DOHH2 (cell line): ENCODE results near the gene DGCR6.

Source experiments
- H3F3A ChIP-seq: fragments of 200-600 bp; sonication (generic), shearing (Covaris generic); 2 replicates; pipeline ENCODE4 v1.6.0; 2016; ENCODE audit warnings: antibody characterized with exemption, mild to moderate bottlenecking; ENCODE audit not compliant: control insufficient read depth, insufficient read depth
- H3K27ac ChIP-seq: fragments of 200-600 bp; sonication (generic); 2 replicates; pipeline ENCODE4 v1.5.1; 2014; ENCODE audit warnings: low read depth, mild to moderate bottlenecking, low read length, moderate library complexity
- H3K27me3 ChIP-seq: fragments of 200-600 bp; sonication (generic); 2 replicates; pipeline ENCODE4 v1.6.1; 2014; ENCODE audit warnings: mild to moderate bottlenecking, low read length, mixed read lengths; ENCODE audit not compliant: control insufficient read depth
- H3K36me3 ChIP-seq: fragments of 200-600 bp; sonication (generic); 2 replicates; pipeline ENCODE4 v1.6.1; 2014; ENCODE audit warnings: mild to moderate bottlenecking, low read length, moderate library complexity, mixed read lengths; ENCODE audit not compliant: control insufficient read depth
- H3K4me1 ChIP-seq: fragments of 200-600 bp; sonication (generic); 2 replicates; pipeline ENCODE4 v1.6.1; 2014; ENCODE audit warnings: mild to moderate bottlenecking, low read length, mixed read lengths; ENCODE audit not compliant: control insufficient read depth
- H3K4me2 ChIP-seq: fragments of 200-600 bp; sonication (generic); 2 replicates; pipeline ENCODE4 v1.6.0; 2014; ENCODE audit warnings: mild to moderate bottlenecking, low read length, moderate library complexity
- H3K4me3 ChIP-seq: fragments of 200-600 bp; sonication (generic); 2 replicates; pipeline ENCODE4 v1.5.1; 2014; ENCODE audit warnings: mild to moderate bottlenecking, low read length, mixed read lengths
- H3K79me2 ChIP-seq: fragments of 200-600 bp; sonication (generic); 2 replicates; pipeline ENCODE4 v1.6.1; 2014; ENCODE audit warnings: mild to moderate bottlenecking, low read length, mixed read lengths; ENCODE audit not compliant: control insufficient read depth
- H3K9me2 ChIP-seq: fragments of 200-600 bp; sonication (generic); replicated peaks from 2 replicates; pipeline ENCODE4 v1.6.1; 2014; ENCODE audit warnings: mild to moderate bottlenecking, low read length, mixed read lengths; ENCODE audit not compliant: control insufficient read depth
- H3K9me3 ChIP-seq: fragments of 200-600 bp; sonication (generic); 2 replicates; pipeline ENCODE4 v1.6.1; 2014; ENCODE audit warnings: antibody characterized with exemption, low read length, mixed read lengths; ENCODE audit not compliant: control insufficient read depth, insufficient read depth
- H4K20me1 ChIP-seq: fragments of 200-600 bp; sonication (generic); 2 replicates; pipeline ENCODE4 v1.6.0; 2014; ENCODE audit warnings: low read depth, mild to moderate bottlenecking, antibody characterized with exemption, low read length, moderate library complexity; ENCODE audit not compliant: control insufficient read depth, insufficient read depth
- CTCF ChIP-seq: fragments of 200-600 bp; sonication (generic); IDR thresholded peaks from one replicate; pipeline ENCODE4 v1.5.1; 2014; ENCODE audit warnings: antibody characterized with exemption, mild to moderate bottlenecking, low read depth, low read length; ENCODE audit not compliant: poor library complexity, severe bottlenecking
- EZH2phosphoT487 ChIP-seq: fragments of 200-600 bp; sonication (generic); IDR thresholded peaks from 2 replicates; pipeline ENCODE4 v1.6.1; 2017; ENCODE audit warnings: borderline replicate concordance, mild to moderate bottlenecking, antibody characterized with exemption, low read length, moderate library complexity, mixed read lengths

The DGCR6 gene

DNA sequence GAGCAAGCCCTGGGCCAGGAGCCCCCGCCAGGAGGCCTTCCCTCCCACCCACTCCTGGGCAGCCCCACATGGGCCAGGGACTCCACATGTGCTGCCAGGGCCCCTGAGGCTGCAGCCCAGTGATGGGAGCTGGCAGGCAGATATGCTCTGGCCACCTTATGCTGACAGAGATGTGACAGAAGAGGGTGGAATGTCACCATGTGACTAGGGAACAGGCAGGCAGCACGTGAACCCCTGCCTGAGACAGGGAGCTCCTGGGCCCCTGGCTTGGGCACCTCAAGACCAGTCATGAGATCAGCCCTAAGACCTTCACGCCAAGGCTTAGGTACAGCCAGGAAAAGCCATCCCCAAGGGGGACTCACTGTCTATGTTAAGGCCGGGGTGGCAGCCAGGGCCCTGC lies 20.9 kb downstream of the DGCR6 start:
- Histone ChIP-seq H3K36me3 (no peaks in the 10 kb centered on the region), H3K9me2 (no peaks in the 10 kb centered on the region), H3K79me2 (no peaks in the 10 kb centered on the region), H3K9me3 (no peaks in the 10 kb centered on the region), H3K27me3 (no peaks in the 10 kb centered on the region), H3K4me2 (no peak overlapping the region), H3K4me1 (no peaks in the 10 kb centered on the region), H3F3A (no peaks in the 10 kb centered on the region), H3K4me3 (no peak overlapping the region), H3K27ac (no peak overlapping the region), H4K20me1 (no peaks in the 10 kb centered on the region)
- no peak for TF ChIP-seq CTCF
- no peak for TF ChIP-seq EZH2phosphoT487

GRCh38 chr22:18927573-18927972 lies 21.5 kb downstream of the DGCR6 start:
- no peak for TF ChIP-seq CTCF
- TF ChIP-seq EZH2phosphoT487, result no peak
- Histone ChIP-seq H3K4me1 (no peaks in the 10 kb centered on the region), H3K9me3 (no peaks in the 10 kb centered on the region), H3K79me2 (no peaks in the 10 kb centered on the region), H4K20me1 (no peaks in the 10 kb centered on the region), H3K27me3 (no peaks in the 10 kb centered on the region), H3K36me3 (no peaks in the 10 kb centered on the region), H3K9me2 (no peaks in the 10 kb centered on the region), H3K4me2 (no peak overlapping the region), H3K27ac (no peak overlapping the region), H3F3A (no peaks in the 10 kb centered on the region), H3K4me3 (no peak overlapping the region)

DNA sequence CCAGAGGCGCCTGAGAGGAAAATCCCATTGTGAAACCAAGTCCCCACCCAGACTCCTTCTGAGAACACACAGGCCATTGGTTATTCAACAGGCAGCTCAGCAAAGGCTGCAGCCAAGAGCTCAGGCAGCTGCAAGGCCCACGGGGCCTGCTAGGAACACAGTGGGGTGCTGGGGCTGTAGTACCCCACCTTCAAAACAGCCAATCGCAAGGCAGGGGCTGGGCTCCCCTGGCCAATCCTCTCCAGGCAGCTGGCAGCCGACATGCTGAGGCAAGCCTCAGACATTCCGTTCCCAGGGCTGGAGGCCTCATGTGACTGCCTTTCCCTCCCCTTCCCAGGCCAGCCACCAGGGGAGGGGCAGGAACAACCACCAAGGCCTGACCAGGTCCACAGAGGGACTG lies 23.3 kb downstream of the DGCR6 start:
- no peaks in the 10 kb centered on the region for H3F3A ChIP-seq
- H4K20me1 ChIP-seq, result no peaks in the 10 kb centered on the region
- H3K9me3 ChIP-seq, result no peaks in the 10 kb centered on the region
- no peaks in the 10 kb centered on the region for H3K27me3 ChIP-seq
- H3K4me1 ChIP-seq, result no peaks in the 10 kb centered on the region
- no peak overlapping the region for H3K4me3 ChIP-seq
- no peaks in the 10 kb centered on the region for H3K36me3 ChIP-seq
- no peak for TF ChIP-seq CTCF
- no peak for TF ChIP-seq EZH2phosphoT487
- H3K79me2 ChIP-seq, result no peaks in the 10 kb centered on the region
- no peak overlapping the region for H3K27ac ChIP-seq
- H3K9me2 ChIP-seq, result no peaks in the 10 kb centered on the region
- no peak overlapping the region for H3K4me2 ChIP-seq
